CD4-positive, alpha-beta T cell treated with Interleukin-4 for 4 hours (primary cell): ENCODE measurements around the gene NFATC2.
A peak's percentile ranks its signal among the peaks of the same experiment; 100 is the strongest.

ENCODE experiments used
- DNase-seq: peaks from one replicate; pipeline ENCODE4 v3.0.0-alpha.2; 2020

The NFATC2 gene

DNA sequence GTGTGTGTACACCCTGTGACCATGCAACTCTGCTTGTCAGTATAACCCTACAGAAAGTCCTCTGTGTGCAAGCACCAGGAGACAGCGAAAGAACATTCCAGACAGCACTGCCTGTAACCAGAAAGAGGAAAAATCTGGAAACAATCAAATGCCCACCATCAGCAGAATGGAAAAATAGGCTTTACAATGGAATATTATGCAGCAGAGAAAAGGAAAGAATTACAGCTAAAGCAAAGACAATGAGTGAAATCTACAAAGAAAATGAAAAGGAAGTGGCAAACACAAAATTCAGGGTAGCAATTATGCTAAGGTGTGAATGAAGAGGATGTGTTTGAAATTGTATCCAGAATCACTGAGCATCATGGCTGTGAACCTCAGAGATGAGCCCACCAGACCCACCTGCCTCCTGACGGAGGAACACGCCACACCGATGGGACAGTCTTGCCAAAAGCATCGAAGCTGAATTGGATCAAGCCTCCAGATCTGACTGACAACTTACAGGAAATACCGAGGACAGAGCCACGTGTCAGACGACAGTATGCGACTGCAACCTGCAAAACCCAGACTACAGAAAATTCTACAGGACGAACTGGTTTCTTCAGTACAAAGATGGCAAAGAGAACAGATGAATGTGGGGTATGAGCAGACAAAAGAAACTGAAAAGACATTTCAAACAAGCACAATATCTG lies 133.2 kb downstream of the NFATC2 start:
- DNase-seq: no peak

DNA sequence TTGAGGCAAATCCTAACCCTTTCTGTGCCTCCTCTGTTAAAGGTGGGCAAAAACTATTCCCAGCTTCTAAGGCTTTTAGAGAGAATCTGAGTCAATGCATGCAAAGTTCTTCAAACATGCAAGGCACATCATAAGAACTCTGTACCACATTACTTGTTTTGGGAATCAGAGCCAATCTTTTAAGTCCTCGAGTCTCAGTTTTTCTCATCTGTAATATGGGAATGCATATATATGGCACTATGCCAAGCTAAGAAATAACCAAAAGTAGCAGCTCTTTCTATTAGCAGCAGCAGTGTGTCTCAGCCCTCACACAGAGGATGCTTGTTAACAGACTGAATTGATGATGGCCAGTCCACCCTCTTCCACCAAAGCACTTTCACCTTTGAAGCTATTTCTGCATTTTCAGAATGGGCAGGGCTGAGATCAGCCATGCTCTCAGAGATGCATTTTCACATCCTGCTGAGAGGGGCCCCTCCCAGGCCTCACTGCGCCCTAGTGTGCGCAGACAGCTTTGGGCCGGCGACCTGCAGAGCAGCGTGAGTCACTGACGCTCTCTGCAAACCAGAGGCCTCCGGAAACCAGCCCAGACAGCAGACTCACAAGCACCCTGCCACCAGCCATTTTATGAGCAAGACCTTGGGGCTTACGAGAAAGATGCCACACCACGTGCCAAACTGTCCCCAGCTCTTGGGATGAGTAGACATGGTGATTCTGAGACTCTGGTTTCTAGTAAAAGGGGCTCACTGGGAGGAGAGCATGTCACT lies 138.0 kb downstream of the NFATC2 start:
- DNase-seq: peak; percentile 97

DNA sequence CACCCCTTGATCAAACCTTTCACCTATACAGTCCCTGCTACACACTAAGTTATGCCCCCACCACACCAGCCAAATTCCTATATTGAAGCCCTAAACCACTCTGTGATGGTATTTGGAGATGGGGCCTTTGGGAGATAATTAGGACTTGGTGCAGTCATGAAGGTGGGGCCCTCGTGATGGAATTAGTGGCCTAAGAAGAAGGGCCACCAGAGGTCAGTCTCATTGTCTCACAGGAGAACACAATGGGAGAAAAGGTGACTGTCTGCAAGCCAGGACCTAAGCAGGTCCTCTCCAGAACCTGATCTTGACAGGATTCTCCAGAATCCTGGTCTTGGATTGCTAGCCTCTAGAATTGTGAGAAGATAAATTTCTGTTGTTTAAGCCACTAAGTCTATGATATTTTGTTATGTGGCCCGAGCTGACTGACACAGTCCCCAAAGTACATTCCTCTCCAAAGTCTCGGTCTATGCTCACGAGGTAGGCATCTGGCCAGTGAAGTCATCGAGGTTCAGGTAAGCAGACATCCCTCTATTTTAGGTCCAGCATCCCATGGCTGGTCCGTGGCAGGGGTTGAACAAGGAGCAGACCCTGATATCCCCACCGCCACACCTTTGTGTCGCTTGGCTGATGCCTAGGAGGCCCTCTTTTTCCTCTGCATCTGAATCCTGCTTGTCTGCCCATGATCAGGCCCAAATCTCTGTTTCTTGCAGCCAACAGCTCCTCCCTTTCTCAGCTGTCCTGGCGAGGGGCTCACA lies 138.9 kb downstream of the NFATC2 start:
- no peak for DNase-seq

DNA sequence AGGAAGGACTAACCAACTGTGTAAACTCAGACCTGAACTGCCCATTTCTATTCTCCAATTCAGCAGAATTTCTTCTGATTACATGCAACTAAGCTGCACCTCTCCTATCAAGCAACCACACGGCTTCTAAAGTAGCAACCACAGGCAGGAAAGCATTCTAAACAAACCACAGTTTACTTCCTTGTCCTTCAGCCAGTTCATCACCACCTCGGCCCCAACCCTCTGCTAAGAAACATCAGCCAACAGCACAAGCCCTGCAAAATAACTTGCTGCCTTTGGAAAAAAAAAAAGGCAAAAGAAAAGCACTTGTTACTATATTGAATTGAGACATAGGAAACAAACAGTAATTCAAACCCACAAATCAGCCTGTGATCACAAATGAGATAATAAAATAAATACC lies 140.3 kb downstream of the NFATC2 start:
- peak; percentile 89 for DNase-seq

DNA sequence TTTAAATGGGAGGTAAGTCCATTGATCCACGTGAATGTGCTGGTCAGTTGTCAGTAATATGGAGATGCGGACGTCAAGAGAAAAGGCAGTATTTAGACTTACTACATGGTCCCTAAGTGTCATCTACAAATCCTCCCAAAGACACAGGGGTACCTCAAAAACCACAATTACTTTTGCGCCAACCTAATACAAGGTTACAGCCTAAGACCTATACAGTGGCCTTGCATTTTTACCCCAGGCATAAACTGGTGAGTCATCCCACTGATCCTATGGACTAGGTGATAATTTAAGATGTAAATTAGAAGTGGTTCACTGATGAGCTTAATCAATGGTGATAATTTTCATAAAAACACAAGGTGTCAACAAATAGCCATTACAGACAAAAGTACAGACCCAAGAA lies 141.0 kb downstream of the NFATC2 start:
- no peak for DNase-seq

DNA sequence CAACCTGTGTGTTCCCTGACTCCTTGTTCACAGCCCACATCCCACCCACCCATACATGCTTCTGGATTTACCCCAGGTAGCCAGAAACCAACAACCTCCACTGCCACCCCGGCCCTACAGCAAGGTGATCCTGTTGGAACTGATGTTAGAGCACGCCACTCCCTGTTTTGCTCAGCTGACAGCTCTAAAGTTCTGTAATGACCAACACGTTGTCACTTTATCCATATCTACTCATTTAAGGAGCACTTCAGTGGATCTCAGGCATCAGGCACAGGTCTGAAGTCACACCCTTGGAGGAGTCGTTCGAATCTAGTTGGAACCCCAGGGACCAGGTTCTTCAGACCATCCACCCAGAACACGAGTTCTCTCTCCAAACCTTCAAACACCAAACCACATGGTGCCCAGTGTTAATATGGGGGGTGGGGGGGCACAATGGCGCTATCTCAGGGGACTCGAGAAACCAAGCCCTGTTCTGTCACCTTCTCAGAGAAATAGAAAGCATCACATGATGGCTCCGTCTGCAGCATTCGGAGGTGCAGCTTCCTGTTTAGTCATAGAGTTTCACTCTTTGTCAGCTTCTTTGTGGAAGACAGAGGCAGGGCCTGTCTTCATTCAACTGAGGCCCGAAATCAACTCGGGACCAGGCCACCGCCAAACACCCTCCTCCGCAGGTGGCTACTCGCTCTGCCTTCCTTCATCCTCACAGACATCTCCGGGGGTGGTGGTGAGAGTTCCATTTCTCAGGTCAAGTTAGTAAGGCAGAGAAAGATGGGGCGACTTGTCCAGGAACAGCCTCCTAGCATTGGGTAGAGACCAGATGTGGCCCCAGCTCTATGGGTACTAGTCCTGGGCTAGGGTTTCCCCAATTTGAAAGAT lies 142.2 kb downstream of the NFATC2 start:
- peak; percentile 92 for DNase-seq

DNA sequence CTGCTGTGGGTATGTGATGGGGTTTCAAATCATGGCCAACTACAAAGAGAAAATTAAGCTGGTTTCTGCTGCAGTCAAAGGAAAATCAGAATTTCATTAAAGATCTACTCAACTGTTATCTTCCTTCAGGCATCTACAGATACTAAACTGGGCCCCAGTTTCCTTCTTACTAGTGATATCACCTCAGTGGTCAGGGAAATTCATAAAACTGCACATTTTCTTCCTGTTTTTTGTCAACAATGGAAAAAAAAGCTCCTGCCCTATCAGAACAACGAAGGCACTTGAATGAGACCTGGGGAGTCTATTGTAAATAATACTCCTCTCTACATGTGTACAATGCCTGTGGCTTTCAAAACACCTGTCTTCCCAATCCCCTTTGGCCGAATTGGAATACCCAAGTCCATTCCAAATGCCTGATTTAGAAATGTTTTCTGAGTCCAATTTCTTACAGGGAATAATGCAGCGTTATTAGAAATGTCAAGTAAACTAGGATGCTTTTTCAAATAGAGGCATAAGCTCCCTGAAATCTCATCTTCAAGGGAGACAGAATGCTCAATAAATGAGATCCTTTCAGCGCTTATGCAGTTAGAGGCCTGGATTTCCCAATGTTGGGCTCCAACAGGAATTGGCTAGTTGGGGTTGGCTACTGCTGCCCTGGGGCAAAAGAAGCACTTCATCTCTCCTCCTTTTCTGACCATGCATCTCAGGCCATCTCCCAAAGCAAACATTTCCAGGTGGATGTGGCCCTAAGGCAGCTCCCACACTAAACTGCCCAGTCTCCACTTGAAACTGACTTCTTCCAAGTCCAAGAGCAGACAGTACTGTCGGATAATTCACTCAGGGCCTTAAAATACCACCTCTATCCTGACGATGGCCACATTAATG lies 143.3 kb downstream of the NFATC2 start:
- no peak for DNase-seq

DNA sequence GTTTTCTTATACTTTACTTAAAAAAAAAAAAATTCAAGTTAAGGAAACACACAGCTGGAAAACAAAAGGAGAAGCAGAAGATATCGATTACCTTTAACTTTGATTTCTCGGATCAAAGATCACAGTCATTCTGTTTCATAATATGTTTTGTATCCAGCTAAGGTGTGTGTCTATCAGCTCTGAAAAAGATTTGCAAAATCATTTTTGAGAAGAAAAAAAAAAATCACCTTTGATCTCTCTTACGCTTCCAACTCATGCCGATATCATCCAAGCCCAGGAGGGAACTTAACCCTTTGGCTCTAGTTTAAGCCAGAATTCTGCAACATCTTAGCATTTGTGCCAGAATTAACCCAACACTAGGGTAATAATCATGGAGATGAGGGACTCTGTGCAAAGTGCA lies 144.0 kb downstream of the NFATC2 start:
- DNase-seq: no peak

DNA sequence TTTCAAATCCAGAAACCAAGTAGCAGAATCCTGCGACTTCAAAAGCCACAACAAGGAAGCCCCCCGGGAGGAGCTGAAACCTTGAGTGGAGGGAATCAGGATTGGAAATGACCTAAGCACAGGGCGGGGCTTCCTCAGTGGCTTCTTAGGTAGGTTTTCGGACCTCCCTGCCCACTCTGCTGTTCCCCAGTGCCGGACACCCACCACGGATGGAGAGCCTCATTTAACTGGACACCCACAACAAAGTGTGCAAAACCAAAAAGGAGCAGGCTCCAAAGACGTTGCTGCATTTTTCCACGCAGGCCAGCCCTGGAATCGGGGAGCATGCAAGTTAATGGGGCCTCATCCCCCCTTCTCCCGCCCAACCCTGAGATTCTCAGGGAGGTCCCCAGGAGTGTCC lies 144.4 kb downstream of the NFATC2 start:
- DNase-seq: no peak

DNA sequence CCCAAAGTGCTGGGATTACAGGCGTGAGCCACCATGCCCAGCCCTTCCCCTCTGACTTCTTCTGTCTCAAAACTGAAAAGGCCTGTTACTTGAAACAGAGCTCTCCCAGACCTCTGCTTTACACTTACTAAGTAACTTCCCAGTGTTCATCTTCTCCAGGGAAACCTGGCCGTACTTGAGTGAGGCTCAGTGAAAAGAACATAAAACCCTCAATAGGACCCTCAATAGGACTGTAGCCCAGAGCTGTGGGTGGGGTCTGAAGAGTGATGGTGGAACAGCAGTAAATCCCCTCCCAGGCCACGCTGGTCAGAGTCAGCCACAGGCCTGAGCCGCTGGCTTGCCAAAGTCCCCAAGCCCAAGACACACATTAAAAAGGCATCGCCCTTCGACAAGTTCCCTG lies 145.4 kb downstream of the NFATC2 start:
- no peak for DNase-seq

DNA sequence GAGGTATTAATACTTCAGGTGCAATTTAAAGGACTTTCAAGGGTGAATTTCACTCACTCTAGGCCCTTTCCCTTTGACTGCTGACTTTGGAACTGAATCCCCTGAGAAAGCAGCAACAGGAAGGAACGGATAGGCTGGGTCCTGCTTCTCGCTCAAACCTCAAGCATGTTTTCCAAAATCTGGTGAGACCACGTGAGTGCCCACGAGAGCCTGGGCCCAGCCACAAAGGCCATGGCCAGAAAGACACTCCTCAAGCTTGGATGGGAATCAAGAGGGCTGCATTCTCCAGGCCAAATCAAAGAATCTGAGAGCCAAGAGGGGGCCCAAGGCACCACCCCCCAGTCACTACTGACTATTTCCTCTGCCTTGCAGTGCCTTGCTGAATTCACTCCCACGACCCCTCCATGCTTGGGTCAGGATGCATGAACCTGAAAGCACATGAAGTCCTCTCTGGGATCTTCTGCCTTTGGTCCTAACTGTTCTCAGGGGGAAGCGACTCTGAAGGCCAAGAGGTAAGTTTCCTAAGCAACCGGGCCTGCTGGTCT lies 146.1 kb downstream of the NFATC2 start:
- DNase-seq: no peak

DNA sequence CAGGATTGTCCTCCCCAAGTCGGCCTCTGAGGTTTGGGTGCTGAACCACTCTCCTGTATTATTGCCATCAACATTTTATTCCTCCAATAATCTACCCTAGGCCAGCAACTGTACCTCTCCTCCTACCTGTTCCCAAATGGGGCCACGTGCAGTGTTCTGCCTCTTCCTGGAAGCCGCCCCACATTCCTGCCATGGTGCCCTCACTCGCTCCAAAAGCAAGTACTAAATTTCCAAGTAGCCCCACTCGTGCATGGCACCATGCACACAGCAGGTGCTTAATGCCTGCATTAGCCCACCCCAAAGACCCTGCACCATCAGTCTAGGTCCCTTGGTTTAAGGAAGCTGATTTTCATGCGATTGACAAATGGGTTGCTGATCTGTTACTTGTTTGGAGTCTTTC lies 147.8 kb downstream of the NFATC2 start:
- no peak for DNase-seq

DNA sequence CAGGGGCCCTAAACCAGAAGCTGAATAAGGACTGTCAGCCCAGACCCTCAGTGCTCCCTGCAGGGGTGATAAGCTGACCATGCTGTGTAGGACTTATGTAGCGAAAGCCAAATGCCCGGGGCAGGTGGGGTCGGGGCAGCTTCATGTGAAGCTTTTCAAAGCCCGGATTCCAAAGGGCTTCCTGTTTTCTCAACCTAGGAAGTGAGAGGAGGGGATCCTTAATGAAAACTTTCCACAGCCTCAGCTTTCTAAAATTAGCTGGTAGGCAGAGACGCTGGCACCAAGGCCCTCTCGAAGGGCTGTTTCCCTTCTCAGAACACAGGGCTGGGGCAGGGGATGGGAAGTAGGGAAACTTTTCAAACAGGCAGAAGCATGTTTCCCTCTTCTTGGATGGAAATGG lies 148.9 kb downstream of the NFATC2 start:
- DNase-seq: no peak

DNA sequence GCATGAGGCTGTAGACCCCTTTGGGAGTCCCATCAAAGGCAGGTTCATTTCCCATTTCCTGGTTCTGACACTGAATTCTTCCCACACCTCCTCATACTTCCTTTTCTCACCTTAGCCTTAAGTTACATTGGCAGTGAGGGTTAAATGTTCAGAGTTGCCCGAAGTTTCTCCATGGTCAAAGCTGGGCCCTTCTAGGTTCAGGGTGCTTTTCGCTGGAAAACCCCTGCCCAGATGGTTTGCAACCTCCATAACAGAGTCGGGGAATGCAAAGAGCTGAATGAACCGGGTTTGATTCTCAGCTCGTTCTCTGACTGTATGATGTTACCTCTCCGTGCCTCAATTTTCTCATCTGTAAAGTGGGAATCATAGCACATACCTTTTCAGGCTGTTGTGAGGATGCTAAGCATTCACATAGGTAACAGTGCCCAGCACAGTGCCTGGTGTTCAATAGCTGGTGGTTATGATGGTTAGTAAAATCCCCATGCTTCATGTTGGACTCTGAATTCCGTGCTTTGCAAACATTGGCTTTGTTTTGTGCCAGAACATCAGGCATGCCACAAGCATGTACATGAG lies 149.8 kb downstream of the NFATC2 start:
- DNase-seq: no peak

DNA sequence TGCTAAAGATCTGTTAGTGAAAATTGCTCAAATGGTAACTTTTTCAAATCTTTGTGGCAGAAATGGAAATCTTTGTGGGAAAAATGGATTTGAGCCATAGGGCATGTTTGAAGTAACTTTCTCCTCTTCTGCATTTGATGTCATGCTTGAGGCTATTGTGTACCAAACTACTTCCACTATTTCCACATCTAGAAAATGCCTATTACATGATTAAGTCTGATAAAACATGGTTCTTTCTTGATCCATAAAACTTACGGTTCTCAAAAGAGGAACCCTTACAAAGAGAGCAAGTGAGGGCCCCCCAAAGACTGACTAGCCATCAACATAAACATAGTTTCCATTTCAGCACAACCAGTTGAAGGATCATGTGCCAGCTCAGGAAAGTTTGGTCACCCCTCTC lies 150.6 kb downstream of the NFATC2 start:
- DNase-seq: no peak

DNA sequence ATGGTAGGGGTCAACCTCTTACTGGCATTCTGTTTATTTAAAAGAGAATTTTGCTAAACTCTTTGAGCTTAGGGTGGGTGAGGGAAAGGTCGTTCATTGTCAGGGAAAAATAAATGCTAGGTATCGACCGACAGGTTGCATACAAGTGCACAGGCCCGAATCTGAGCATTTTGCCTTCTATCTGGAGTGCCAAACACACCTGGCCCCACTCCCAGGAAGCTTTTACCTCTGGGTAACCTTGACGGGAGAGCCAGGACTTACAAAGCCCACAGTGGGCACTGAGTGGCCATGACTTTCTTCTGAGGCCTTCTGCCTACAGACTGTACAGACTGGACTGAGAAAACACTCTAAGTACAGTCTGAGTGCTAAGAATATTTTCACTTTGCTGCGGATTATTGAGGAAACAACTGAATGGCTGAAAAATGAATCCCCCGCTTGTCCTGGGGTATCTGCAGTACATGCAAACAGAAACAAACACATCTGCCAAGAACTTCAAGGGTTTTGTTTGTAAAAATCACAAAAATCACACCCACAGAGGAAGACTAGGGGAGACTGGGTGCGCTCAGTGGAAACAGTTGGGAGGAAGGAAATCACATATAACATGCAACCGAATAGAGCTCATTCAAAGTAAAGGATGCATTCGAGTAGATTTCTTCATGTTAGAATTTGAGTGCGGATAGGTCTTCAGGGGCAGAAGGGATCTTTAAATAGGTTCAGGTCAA lies 152.8 kb downstream of the NFATC2 start:
- no peak for DNase-seq

DNA sequence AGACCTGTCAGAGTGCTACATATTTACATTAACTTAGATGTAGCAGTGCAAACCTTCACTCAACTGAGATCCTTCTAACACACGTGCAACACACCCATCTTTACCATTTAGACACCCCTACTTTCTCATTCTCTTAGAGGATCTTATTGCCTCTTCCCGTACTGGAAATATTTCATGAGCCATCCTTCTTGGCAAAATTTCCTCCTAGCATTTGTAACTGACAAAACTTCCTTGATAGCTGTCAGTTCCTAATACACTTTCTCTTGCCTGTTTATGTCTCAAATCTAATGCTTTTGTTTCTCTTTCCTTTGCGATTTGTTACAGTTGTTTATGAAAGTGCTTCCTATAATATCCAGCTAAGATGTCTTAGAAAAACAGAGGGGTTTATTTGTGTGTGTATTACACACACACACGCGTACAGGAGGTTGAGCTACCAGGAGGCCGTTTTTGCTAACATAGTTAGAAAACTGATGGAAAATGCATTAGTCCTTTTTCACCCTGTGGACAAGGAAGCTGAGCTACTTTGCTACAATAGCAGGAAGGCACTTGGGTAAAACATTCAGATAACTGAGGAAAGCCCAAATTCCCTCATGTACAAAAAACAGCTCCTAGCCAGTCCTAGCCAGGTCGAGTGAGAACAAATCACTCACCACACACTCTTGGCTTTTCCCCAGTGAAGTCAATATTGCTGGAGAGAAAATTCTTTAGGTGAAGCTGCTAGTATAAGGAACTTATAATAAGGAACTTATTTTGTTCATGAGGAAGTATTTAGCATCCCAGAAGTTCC lies 153.6 kb downstream of the NFATC2 start:
- DNase-seq: no peak

DNA sequence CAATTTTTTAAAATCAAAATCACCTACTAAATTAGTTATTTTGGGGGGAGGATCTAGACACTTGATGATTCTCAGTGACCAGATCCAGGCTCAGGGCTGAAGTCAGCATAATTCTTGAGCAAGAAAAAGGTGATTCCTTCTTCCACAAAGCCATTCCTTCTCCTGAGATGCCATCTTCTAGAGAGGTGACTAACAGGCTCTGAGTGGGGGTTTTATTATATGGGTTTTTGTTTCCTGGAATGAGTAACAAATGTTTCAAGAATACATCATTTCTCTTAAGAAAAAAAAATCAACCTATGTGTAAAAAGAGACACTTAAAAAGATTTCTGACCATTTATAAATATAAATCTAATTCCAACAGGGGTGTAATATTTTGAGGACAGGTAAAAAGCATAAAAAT lies 154.3 kb downstream of the NFATC2 start:
- no peak for DNase-seq

DNA sequence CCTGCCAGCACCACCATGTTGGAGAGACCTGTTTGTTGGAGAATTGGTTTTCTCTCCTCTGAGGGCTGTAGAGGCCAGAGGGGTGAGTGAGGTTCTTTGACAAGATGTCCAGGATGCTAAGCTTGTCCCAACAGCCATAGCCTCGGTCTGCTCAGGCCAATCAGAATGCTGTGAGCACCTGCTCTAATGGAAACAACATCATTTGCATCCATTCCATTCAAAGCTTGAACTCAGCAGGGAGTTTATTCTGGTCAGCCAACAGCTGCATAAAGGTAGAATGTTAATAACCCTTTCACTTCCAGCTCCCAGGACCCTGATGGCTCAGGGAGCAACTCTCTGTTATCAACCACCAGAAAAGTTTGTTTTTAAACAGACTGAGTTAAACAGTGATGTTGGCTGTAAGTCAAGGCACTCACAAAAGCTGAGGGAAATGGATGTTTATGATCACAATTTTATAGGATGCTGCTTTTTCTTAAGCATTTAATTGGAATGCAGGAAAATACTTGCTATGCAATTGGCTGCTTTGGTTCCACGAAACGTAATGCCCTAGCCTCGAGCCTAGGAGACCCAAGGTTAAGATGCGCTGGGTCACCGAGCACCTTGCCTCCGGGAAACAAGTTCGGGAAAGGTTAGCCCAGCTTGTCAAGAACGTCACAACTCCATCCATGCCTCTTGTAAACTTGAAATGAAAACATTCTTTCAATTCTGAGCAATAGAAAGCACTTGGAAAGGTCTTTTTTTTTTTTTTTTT lies 155.2 kb downstream of the NFATC2 start:
- DNase-seq: no peak
